Lower leg skin (tissue), 3 donors: ENCODE data around the gene TAS1R1.

Experiments
- POLR2A ChIP-seq, 2 donors: fragments of 450-650 bp; IDR thresholded peaks; one replicate each; pipeline ENCODE4 v1.6.1; 2016 to 2017; ENCODE audit warnings: antibody characterized with exemption in 2 of 2, mild to moderate bottlenecking in 1 of 2, moderate library complexity in 1 of 2
- TF ChIP-seq, protein P1 (sequence below), 3 donors: fragments of 450-650 bp; IDR thresholded peaks; one replicate each; pipeline ENCODE4 v1.5.1; 2016; ENCODE audit warnings: antibody characterized with exemption in 3 of 3, mild to moderate bottlenecking in 3 of 3, moderate library complexity in 2 of 3

DNA sequence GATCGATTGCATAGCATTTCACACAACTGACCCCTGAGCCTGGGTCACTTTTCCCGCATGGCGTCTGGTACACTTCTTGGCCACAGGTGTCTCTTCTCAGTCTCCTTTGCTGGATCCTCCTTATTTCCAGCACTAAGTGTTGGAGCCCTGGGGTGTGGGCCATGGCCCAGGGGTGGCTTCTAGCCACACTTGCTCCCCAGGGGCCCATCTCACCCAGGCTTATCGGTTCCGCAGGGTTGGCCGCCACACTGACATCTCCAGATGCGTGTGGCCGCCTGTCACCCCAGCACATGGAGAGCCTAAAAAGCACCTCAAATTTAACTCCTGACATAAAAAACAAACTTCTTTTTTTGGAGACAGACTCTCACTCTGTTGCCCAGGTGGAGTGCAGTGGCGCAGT is 71.9 kb downstream of the TAS1R1 start:
- TF ChIP-seq, protein P1, sequence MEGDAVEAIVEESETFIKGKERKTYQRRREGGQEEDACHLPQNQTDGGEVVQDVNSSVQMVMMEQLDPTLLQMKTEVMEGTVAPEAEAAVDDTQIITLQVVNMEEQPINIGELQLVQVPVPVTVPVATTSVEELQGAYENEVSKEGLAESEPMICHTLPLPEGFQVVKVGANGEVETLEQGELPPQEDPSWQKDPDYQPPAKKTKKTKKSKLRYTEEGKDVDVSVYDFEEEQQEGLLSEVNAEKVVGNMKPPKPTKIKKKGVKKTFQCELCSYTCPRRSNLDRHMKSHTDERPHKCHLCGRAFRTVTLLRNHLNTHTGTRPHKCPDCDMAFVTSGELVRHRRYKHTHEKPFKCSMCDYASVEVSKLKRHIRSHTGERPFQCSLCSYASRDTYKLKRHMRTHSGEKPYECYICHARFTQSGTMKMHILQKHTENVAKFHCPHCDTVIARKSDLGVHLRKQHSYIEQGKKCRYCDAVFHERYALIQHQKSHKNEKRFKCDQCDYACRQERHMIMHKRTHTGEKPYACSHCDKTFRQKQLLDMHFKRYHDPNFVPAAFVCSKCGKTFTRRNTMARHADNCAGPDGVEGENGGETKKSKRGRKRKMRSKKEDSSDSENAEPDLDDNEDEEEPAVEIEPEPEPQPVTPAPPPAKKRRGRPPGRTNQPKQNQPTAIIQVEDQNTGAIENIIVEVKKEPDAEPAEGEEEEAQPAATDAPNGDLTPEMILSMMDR (IDR thresholded peaks at IDR 0.05), result no peak
- TF ChIP-seq POLR2A (IDR thresholded peaks at IDR 0.05), result no peak
